GM18511 (cell line): ENCODE results near the gene OR8B3.

Source experiments
- ATAC-seq: cut with Tn5 transposase; IDR thresholded peaks from one replicate; pipeline ENCODE4 v1.9.1; 2021; ENCODE audit warnings: mild to moderate bottlenecking, moderate library complexity; ENCODE audit not compliant: unreplicated experiment

The OR8B3 gene

DNA sequence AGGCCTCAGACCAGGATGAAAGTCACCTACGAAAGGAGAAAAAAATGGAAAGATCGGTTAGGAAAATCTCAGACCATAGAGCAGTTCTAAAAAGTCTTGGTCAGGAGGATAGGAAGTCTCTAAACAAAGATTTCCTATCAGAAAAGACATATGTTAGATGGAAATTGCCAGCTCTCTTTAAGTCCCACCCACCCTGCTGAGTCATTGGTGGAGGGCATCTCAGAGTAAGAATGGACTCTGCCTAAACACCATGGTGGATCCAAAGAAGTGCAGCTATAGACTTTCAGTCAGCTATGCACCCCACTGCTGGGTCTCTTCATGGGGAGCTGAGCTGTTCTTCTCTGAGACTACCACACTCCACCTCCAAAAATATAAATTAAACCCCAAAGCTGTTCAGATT lies 18.2 kb downstream of the OR8B3 start:
- no peak for ATAC-seq

DNA sequence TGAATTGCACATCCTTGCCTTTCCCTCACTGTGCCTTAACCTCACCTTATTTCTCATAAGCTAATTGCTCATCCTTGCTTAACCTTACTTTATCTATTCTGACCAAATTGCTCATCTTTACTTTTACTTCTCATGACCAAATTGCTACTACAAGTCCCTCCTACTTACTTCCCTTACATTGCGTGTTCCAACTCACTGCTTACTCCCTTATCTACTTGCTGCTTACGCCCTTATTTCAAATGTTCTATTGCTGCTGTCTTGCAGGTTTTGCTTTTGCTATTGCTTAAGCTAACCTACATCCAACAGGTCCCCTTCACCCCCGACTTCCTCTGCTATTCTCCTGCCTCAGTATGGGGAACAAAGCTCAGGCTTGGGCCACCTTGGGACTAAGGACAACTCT lies 22.5 kb downstream of the OR8B3 start:
- no peak for ATAC-seq

DNA sequence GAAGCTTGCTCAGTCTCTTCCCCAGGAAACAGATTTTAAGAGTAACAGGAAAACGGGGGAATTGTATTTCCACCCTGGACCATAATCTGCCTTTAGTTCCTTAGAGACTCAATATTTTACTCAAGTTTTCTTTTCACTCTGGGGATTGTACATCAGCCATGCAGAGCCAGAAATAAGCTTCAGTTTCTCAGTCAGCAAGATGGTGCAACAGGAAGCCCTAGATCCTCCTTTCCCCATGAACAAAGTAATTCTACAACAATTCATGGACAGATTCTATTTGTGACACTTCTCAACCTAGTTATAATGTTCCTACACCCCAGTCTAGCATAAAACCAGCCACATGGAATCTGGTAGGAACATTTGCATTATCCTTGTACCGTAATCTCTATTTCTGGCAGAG lies 39.3 kb downstream of the OR8B3 start:
- ATAC-seq: no peak

DNA sequence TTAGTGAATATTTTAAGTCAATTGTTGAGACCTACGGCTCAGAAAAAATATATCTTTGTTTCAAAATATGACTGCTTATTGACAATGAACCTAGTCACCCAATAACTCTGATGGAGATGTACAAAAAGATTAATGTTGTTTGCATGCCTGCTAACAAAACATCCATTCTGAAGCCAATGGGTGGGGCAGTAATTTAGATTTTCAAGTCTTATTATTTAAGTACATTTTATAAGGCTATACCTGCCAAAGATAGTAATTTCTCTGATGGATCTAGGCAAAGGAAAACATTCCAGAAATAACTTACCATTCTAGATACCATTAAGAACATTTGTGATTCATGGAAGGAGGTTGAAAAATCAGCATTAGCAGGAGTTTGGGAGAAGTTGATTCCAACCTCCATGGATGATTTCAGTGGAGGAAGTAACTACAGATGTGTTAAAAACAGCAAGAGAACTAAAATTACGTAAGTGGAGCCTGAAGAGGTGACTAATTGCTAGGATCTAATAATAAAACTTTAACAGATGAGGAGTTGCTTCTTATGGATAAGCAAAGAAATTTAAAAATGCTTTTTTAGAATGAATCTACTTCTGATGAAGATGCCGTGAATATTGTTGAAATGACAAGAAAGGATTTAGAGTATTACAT lies 52.4 kb downstream of the OR8B3 start:
- ATAC-seq: no peak
